ENCODE measurements around the gene WASF2. TPM values are rescaled to one million over a fixed set of nuclear protein-coding genes. Genes with fewer than 3 reads are reported as not detected.
"Not testable (repeated sequence)": the region's sequence is repeated elsewhere in the genome, so short reads cannot be mapped to it uniquely, and the experiment has no call there.

Gene WASF2
- total RNA-seq, 5 donors from 2014 or later (not counting 1 experiment from before 2014, with no cell fraction given): 145 to 161 (median 156) TPM

DNA sequence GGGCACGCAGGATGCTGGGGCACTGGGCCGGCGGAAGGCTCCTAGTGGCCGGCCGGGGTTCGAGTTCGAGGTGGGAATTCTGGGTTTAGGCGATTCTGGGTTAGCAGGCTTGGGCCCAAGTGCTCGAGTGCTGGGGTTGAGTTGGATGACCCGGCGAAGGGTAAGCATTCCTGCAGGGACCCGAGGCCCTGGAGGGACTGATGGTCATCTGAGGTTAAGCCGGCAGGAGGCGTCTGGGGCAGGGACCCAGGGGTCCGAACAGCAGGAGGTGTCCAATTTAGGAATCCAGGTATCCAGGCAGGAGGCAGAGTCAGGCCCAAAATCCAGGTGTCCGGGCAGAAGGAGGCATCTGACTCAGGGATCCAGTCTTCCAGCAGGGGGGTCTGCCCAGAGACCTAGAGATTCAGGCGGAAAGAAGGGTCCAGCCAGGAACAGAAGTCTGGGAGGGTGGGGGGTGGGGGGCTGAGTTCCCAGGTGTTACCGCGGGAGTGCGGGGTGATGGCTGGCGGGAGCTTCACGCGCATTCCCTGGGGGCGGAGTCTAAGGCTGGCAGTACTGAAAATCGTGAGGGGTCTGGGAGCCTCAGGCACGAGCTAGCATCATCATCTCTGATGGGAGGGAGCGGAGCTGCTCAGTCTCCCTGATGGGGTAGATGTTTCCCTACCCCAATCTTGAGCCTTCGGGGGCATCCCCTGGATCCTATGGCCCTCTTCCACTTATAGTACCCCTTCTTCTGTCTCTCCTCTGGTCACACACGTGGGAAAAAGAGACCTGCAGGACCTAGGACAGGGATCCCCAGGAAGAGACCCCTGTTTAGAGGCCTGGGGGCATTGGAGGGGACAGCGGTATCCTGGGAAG lies 97.0 kb downstream of the WASF2 start:
- no peak for DNase-seq
- peaks cover 0 to 22% of the 10 kb centered on the region in 2 experiments for H3K27me3 ChIP-seq (replicated peaks in 1 of 2; ENCODE audit: control insufficient read depth in 2 of 2, extremely low read depth in 1 of 2, insufficient read depth in 2 of 2, low read length in 1 of 2)

DNA sequence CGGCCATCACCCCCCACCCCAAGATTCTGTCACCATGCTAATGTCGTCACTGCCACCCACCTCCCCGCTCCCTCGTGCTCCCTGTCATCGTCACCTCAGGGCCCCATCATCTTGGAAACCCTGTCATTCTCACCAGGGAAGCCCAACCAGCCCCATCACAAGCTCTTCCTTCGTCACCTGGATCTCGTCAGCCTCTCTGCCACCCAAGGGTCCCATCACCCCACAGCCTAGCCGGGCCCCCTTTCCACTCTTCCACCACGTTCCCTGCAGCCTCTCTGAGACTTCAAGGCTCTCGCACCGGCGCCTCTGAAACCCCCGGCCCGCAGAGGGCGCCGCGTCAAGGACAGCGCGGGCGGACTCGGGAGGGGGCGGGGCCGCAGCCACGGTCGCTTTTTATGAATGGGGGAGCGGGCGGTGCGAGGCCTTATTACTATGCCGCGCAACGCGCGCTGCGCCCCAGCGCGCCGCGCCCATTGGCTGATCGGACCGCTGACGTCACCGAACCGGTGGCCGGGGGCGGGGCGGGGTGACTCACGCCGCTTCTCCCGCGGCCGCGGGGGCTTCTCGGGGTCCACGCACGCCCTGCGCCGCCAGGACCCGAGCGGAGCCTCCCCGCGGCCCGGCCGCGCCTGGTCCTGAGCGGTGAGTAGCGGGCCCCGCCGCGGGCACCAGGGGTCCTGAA lies 97.7 kb downstream of the WASF2 start, which contains the start of gene GPR3:
GPR3 (plus strand) TSS at position 527 of the 682 bp plus-strand sequence. CDS start 1,177 bp downstream, outside the sequence.
- Mint-ChIP-seq H3K36me3 (no peaks in the 10 kb centered on the region), H3K9me3 (no peaks in the 10 kb centered on the region), H3K27me3 (peaks cover 0 to 3% of the 10 kb centered on the region in 2 donors), H3K27ac (peak within 1 kb of the TSS; percentile 37 to 38), H3K4me3 (peak within 1 kb of the TSS; percentile 69 to 95 (median 76)), H3K4me1 (peaks cover 11 to 26% (median 24%) of the 10 kb centered on the region in 3 donors)
- DNase-seq (peak; percentile 84 to 96 (median 91)), ATAC-seq (replicated peaks in 1 of 4) (peak; percentile 91 to 93 (median 92))
- ChIA-PET CTCF (interaction anchor here in 1 of 2 donors (0.7 to 1.1 kb wide), 4 partner anchors 42 to 1513 kb away, joined by 3 to 7 read pairs (median 3); no protein-coding TSS in a partner anchor), POLR2A (interaction anchor here in 1 of 2 donors (0.6 kb wide), 1 partner anchor 1515 kb away, joined by 10 read pairs; no protein-coding TSS in a partner anchor)
- Histone ChIP-seq H3K4me1 (ENCODE audit: control insufficient read depth in 1 of 2, extremely low read depth in 1 of 2, insufficient read depth in 2 of 2, low read length in 2 of 2) (peaks cover 5 to 30% of the 10 kb centered on the region in 2 experiments), H3K27ac (ENCODE audit: low read length) (no peak within 1 kb of the TSS), H3K9me3 (no peaks in the 10 kb centered on the region), H3K4me3 (ENCODE audit: control insufficient read depth in 1 of 2, extremely low read depth in 1 of 2, low read length in 1 of 2) (peak within 1 kb of the TSS; percentile 45 to 61), H3K36me3 (ENCODE audit: control insufficient read depth in 2 of 2, extremely low read depth in 1 of 2, insufficient read depth in 1 of 2, low read length in 1 of 2) (no peaks in the 10 kb centered on the region), H3K27me3 (replicated peaks in 1 of 2; ENCODE audit: control insufficient read depth in 2 of 2, extremely low read depth in 1 of 2, insufficient read depth in 2 of 2, low read length in 1 of 2) (peaks cover 0 to 22% of the 10 kb centered on the region in 2 experiments)
- 2% methylated on average over 67 of the region's 69 CpGs for WGBS (ENCODE audit: insufficient coverage)

More for the DNA sequence above, 97.0 kb downstream of the WASF2 start:
- no peak overlapping the region for H3K27ac Mint-ChIP-seq
- no peaks in the 10 kb centered on the region for H3K36me3 Mint-ChIP-seq
- CTCF ChIA-PET: interaction anchor here (0.6 to 1.0 kb wide), 4 partner anchors 94 to 211 kb away, joined by 3 to 7 read pairs (median 3); partner anchors contain the start of gene AHDC1 (in 1 of the 2)
- peak overlapping the region; percentile 45 to 61 for H3K4me3 ChIP-seq (ENCODE audit: control insufficient read depth in 1 of 2, extremely low read depth in 1 of 2, low read length in 1 of 2)
- no peak overlapping the region for H3K27ac ChIP-seq (ENCODE audit: low read length)
- no peaks in the 10 kb centered on the region for H3K9me3 Mint-ChIP-seq
- 25% methylated on average over 19 of the region's 30 CpGs for WGBS (ENCODE audit: insufficient coverage)
- POLR2A ChIA-PET: no interaction called here
- no peaks in the 10 kb centered on the region for H3K9me3 ChIP-seq
- H3K36me3 ChIP-seq (ENCODE audit: control insufficient read depth in 2 of 2, extremely low read depth in 1 of 2, insufficient read depth in 1 of 2, low read length in 1 of 2): no peaks in the 10 kb centered on the region
- H3K4me1 Mint-ChIP-seq: peaks cover 11 to 26% (median 24%) of the 10 kb centered on the region in 3 donors
- H3K4me3 Mint-ChIP-seq: peak overlapping the region; percentile 60 to 95 (median 66)
- no peak for ATAC-seq (replicated peaks in 1 of 4)
- peaks cover 0 to 3% of the 10 kb centered on the region in 2 donors for H3K27me3 Mint-ChIP-seq
- H3K4me1 ChIP-seq (ENCODE audit: control insufficient read depth in 1 of 2, extremely low read depth in 1 of 2, insufficient read depth in 2 of 2, low read length in 2 of 2): peaks cover 5 to 30% of the 10 kb centered on the region in 2 experiments

DNA sequence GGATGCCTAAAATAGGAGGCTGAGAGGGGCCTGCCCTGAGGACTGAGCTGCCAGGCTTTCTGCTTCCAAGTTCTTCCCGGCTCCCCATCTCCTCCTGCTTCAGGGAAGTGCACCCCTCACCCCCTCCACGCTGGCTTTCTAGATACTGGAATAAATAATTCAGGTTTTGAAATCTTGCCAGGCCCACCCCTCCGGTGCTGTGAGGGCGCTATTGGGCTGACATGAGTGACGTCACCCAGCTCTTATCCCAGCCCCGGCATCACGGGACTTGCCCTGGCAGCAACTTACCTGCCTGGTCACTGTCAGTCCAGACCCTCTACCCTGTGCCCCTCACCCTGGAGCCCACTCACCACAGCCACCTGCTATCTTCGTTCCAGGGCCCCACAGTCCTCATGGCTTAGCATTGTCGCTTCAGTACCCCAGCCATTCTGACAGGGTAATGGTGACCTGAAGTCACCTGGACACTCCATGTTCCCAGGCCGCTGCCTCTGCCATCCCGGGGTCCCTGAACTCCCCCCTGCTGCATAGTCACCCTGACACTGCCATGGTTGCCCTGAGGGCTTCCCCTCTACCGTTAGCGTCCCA lies 98.4 kb downstream of the WASF2 start:
- H3K27me3 Mint-ChIP-seq: peaks cover 0 to 3% of the 10 kb centered on the region in 2 donors
- peak overlapping the region; percentile 69 to 95 (median 76) for H3K4me3 Mint-ChIP-seq
- H3K4me1 Mint-ChIP-seq: peaks cover 11 to 26% (median 24%) of the 10 kb centered on the region in 3 donors
- DNase-seq (peak in 8 of 35 experiments; percentile 16 to 56 (median 25)), ATAC-seq (replicated peaks in 1 of 4) (no peak)
- ChIA-PET POLR2A (no interaction called here), CTCF (interaction anchor here (0.7 to 2.3 kb wide), 10 partner anchors 14 to 1514 kb away, joined by 3 to 9 read pairs (median 4); no protein-coding TSS in a partner anchor)
- Histone ChIP-seq H3K27me3 (replicated peaks in 1 of 2; ENCODE audit: control insufficient read depth in 2 of 2, extremely low read depth in 1 of 2, insufficient read depth in 2 of 2, low read length in 1 of 2) (peaks cover 0 to 22% of the 10 kb centered on the region in 2 experiments), H3K4me1 (ENCODE audit: control insufficient read depth in 1 of 2, extremely low read depth in 1 of 2, insufficient read depth in 2 of 2, low read length in 2 of 2) (peaks cover 5 to 30% of the 10 kb centered on the region in 2 experiments), H3K36me3 (ENCODE audit: control insufficient read depth in 2 of 2, extremely low read depth in 1 of 2, insufficient read depth in 1 of 2, low read length in 1 of 2) (no peaks in the 10 kb centered on the region), H3K4me3 (ENCODE audit: control insufficient read depth in 1 of 2, extremely low read depth in 1 of 2, low read length in 1 of 2) (peak overlapping the region in 1 of 2 donors; percentile 34), H3K9me3 (no peaks in the 10 kb centered on the region), H3K27ac (ENCODE audit: low read length) (no peak overlapping the region)
- H3K36me3 Mint-ChIP-seq: no peaks in the 10 kb centered on the region
- H3K9me3 Mint-ChIP-seq: no peaks in the 10 kb centered on the region
- no peak overlapping the region for H3K27ac Mint-ChIP-seq
- WGBS (ENCODE audit: insufficient coverage): 24% methylated on average over 11 of the region's 13 CpGs

DNA sequence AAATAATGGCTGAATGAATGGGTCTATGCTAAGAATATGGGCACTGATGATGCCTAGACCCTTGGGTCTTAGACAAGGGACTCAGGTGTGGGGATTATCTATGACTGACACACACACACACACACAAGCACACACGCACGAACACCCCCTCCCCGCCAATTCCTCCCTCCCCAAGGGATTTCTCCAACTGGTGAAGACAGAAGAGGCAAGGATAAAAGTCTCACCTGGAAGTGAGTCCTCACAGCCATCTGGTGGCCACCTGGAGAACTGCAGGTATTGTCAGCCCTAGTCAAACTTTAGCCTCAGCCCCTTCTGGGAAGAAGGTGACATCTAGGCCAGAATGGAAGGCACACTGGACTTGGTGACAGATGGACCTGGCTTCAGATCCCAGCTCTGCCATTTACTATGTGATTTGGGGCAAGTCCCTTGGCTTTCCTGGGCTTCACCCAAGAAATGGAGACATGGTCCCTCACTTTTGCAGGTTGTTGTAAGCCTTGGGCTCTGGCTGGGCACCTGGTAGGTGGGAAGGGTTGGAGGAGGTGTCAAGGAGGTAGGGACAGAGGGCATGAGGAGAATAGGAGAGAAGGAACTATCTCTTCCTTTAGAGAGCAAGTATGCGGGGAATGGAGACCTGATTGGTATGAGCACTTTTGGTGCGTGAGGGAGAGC lies 101.5 kb downstream of the WASF2 start:
- no peaks in the 10 kb centered on the region for H3K36me3 ChIP-seq (ENCODE audit: control insufficient read depth in 2 of 2, extremely low read depth in 1 of 2, insufficient read depth in 1 of 2, low read length in 1 of 2)
- DNase-seq: peak in 33 of 35 experiments; percentile 31 to 85 (median 67)
- peak in 2 of 4 experiments; percentile 16 to 18 for ATAC-seq (replicated peaks in 1 of 4)
- no peaks in the 10 kb centered on the region for H3K9me3 ChIP-seq
- CTCF ChIA-PET: interaction anchor here (0.7 to 2.6 kb wide), 13 partner anchors 8 to 344 kb away, joined by 3 to 16 read pairs (median 4); no protein-coding TSS in a partner anchor
- Mint-ChIP-seq H3K4me1 (peaks cover 11 to 18% (median 16%) of the 10 kb centered on the region in 3 donors), H3K27me3 (peaks cover 0 to 3% of the 10 kb centered on the region in 2 donors), H3K27ac (peak overlapping the region in 1 of 2 donors; percentile 20), H3K4me3 (no peak overlapping the region), H3K9me3 (no peaks in the 10 kb centered on the region), H3K36me3 (no peaks in the 10 kb centered on the region)
- H3K27ac ChIP-seq (ENCODE audit: low read length): no peak overlapping the region
- no peak overlapping the region for H3K4me3 ChIP-seq (ENCODE audit: control insufficient read depth in 1 of 2, extremely low read depth in 1 of 2, low read length in 1 of 2)
- WGBS (ENCODE audit: insufficient coverage): 100% methylated on average over 1 of the region's 5 CpGs
- H3K27me3 ChIP-seq (replicated peaks in 1 of 2; ENCODE audit: control insufficient read depth in 2 of 2, extremely low read depth in 1 of 2, insufficient read depth in 2 of 2, low read length in 1 of 2): peaks cover 0 to 23% of the 10 kb centered on the region in 2 experiments
- POLR2A ChIA-PET: no interaction called here
- H3K4me1 ChIP-seq (ENCODE audit: control insufficient read depth in 1 of 2, extremely low read depth in 1 of 2, insufficient read depth in 2 of 2, low read length in 2 of 2): peaks cover 5 to 18% of the 10 kb centered on the region in 2 experiments

DNA sequence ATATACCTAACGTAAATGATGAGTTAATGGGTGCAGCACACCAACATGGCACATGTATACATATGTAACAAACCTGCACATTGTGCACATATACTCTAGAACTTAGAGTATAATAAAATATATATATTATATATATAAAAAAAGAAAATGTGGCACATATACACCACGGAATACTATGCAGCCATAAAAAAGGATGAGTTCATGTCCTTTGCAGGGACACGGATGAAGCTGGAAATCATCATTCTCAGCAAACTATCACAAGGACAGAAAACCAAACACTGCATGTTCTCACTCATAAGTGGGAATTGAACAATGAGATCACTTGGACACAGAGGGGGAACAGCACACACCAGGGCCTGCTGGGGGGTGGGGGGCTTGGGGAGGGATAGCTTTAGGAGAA lies 105.2 kb downstream of the WASF2 start:
- H3K36me3 Mint-ChIP-seq; H3K27me3 Mint-ChIP-seq; H3K36me3 ChIP-seq (ENCODE audit: control insufficient read depth in 2 of 2, extremely low read depth in 1 of 2, insufficient read depth in 1 of 2, low read length in 1 of 2); ATAC-seq (replicated peaks in 1 of 4); H3K4me3 Mint-ChIP-seq; H3K9me3 ChIP-seq; H3K4me1 Mint-ChIP-seq; H3K27ac ChIP-seq (ENCODE audit: low read length); DNase-seq; H3K9me3 Mint-ChIP-seq; H3K27ac Mint-ChIP-seq; H3K4me1 ChIP-seq (ENCODE audit: control insufficient read depth in 1 of 2, extremely low read depth in 1 of 2, insufficient read depth in 2 of 2, low read length in 2 of 2); H3K4me3 ChIP-seq (ENCODE audit: control insufficient read depth in 1 of 2, extremely low read depth in 1 of 2, low read length in 1 of 2): not testable (repeated sequence)
- ChIA-PET POLR2A (interaction anchor here in 1 of 2 donors (0.6 kb wide), 1 partner anchor 92 kb away, joined by 7 read pairs; no protein-coding TSS in a partner anchor), CTCF (interaction anchor here (0.7 to 0.8 kb wide), 2 partner anchors 14 to 71 kb away, joined by 3 to 4 read pairs; no protein-coding TSS in a partner anchor)
- WGBS (ENCODE audit: insufficient coverage): no CpG with 5 or more reads among the region's 3 CpGs
- H3K27me3 ChIP-seq (replicated peaks in 1 of 2; ENCODE audit: control insufficient read depth in 2 of 2, extremely low read depth in 1 of 2, insufficient read depth in 2 of 2, low read length in 1 of 2): peaks cover 0 to 16% of the 10 kb centered on the region in 2 experiments
